HepG2 (cell line): ENCODE data around the gene E2F1. TPM values are rescaled to one million over a fixed set of nuclear protein-coding genes. Genes with fewer than 3 reads are reported as not detected.
A peak's percentile ranks its signal among the peaks of the same experiment; 100 is the strongest.

Source experiments
- CHD4 ChIP-seq: fragments of 200-600 bp; sonication (generic); IDR thresholded peaks from 2 replicates; pipeline ENCODE4 v1.7.0; 2017; ENCODE audit warnings: mild to moderate bottlenecking, low read length, borderline replicate concordance
- IRF2 ChIP-seq: IDR thresholded peaks from 2 replicates; pipeline ENCODE4 v1.6.1; 2018; ENCODE audit warnings: missing genetic modification reagents, missing compliant biosample characterization
- KDM5A ChIP-seq: fragments of 200-600 bp; sonication (generic); IDR thresholded peaks from 2 replicates; pipeline ENCODE4 v1.7.0; 2018; ENCODE audit warnings: antibody characterized with exemption, mild to moderate bottlenecking, low read length, borderline replicate concordance
- LCORL ChIP-seq, 2 experiments: fragments of 450-650 bp in 1 of 2; sonication (generic) in 1 of 2; formaldehyde crosslinking in 1 of 2; IDR thresholded peaks; 2 replicates each; pipeline versions ENCODE4 v1.5.0 to v1.6.1; 2017 to 2020; ENCODE audit warnings: antibody characterized with exemption in 1 of 2, missing genetic modification reagents in 1 of 2
- MBD4 ChIP-seq: IDR thresholded peaks from 2 replicates; pipeline ENCODE4 v1.6.1; 2012; ENCODE audit warnings: low read length, inconsistent platforms, borderline replicate concordance
- POLR2AphosphoS2 ChIP-seq: IDR thresholded peaks from 2 replicates; pipeline ENCODE4 v1.6.1; 2011; ENCODE audit warnings: low read depth, low read length, improper control_type of control experiment
- PTBP1 ChIP-seq: fragments of 200-400 bp; formaldehyde crosslinking; IDR thresholded peaks from 2 replicates; pipeline ENCODE4 v1.6.1; 2018; ENCODE audit warnings: low read length, low read depth; ENCODE audit not compliant: poor library complexity, severe bottlenecking
- REL ChIP-seq: sonication (generic); formaldehyde crosslinking; conservative IDR thresholded peaks from 2 replicates; pipeline ENCODE4 v1.8.0; 2022; ENCODE audit warnings: mild to moderate bottlenecking, missing genetic modification reagents, moderate library complexity
- RFX5 ChIP-seq: IDR thresholded peaks from 2 replicates; pipeline ENCODE4 v1.6.1; 2011; ENCODE audit warnings: low read depth, low read length, improper control_type of control experiment
- TMF1 ChIP-seq: sonication (generic); formaldehyde crosslinking; IDR thresholded peaks from 2 replicates; pipeline ENCODE4 v1.8.1; 2022; ENCODE audit warnings: low read depth, missing genetic modification reagents
- ZBTB7A ChIP-seq: sonication (generic); formaldehyde crosslinking; IDR thresholded peaks from 2 replicates; pipeline ENCODE4 v1.8.0; 2022; ENCODE audit warnings: mild to moderate bottlenecking, missing genetic modification reagents
- ZFP36L2 ChIP-seq: sonication (generic); formaldehyde crosslinking; IDR thresholded peaks from 2 replicates; pipeline ENCODE4 v1.4.0; 2020; ENCODE audit warnings: missing genetic modification reagents
- ZNF234 ChIP-seq: sonication (generic); formaldehyde crosslinking; conservative IDR thresholded peaks from 2 replicates; pipeline ENCODE4 v1.5.1; 2020; ENCODE audit warnings: mild to moderate bottlenecking, missing genetic modification reagents
- ZNF691 ChIP-seq: sonication (generic); formaldehyde crosslinking; IDR thresholded peaks from 2 replicates; pipeline ENCODE4 v1.4.0; 2020; ENCODE audit warnings: missing genetic modification reagents, low read depth, mild to moderate bottlenecking, borderline replicate concordance
- ZNF879 ChIP-seq: sonication (generic); formaldehyde crosslinking; IDR thresholded peaks from 2 replicates; pipeline ENCODE4 v1.8.1; 2023; ENCODE audit warnings: missing genetic modification reagents
- ZSCAN31 ChIP-seq: sonication (generic); formaldehyde crosslinking; IDR thresholded peaks from 2 replicates; pipeline ENCODE4 v1.5.0; 2020; ENCODE audit warnings: low read depth, mild to moderate bottlenecking, missing genetic modification reagents
- polyA plus RNA-seq, 8 experiments: library from polyadenylated mRNA; depleted of rRNA in 3 of 8; stranded (reverse) in 7 of 8; unstranded in 1 of 8; fragments of >200 nt; fragmentation: Illumina TruSeq in 4 of 8; extraction: Trizol in 4 of 8; gene quantifications; 2 replicates each; pipeline versions ENCODE4 v1.2.1 to v1.2.3, GENCODE V29; 2011 to 2016; ENCODE audit warnings: low read depth in 4 of 8, missing spikeins in 1 of 8, mixed read lengths in 1 of 8; ENCODE audit not compliant: insufficient read depth in 1 of 8
- total RNA-seq, 5 experiments: library from RNA; depleted of rRNA; stranded (reverse); fragments of >200 nt; fragmentation: Illumina TruSeq; extraction: Trizol; gene quantifications; 2 replicates each; pipeline ENCODE4 v1.2.3, GENCODE V29; 2016; ENCODE audit warnings: low read depth in 1 of 5
- TF ChIP-seq, protein P1 (sequence below), 2 experiments: sonication (generic) in 1 of 2; formaldehyde crosslinking in 1 of 2; IDR thresholded peaks; 2 replicates each; pipeline versions ENCODE4 v1.4.0 to v1.6.1; 2018 to 2020; ENCODE audit warnings: missing genetic modification reagents in 2 of 2, borderline replicate concordance in 1 of 2, low read depth in 1 of 2, mild to moderate bottlenecking in 1 of 2, missing biosample characterization in 1 of 2
- TF ChIP-seq, protein P2 (sequence below): sonication (generic); formaldehyde crosslinking; IDR thresholded peaks from 2 replicates; pipeline ENCODE4 v1.4.0; 2020; ENCODE audit warnings: missing genetic modification reagents, mild to moderate bottlenecking, borderline replicate concordance
- TF ChIP-seq, protein P3 (sequence below): sonication (generic); formaldehyde crosslinking; IDR thresholded peaks from 2 replicates; pipeline ENCODE4 v1.4.0; 2020; ENCODE audit warnings: missing genetic modification reagents

The E2F1 gene
- total and polyA plus RNA-seq, 2 of the 13 experiments (the other 11 are each of a cell fraction or from before 2014, with no cell fraction given) = 25.5 to 39.4 TPM

- TF ChIP-seq, protein P1, sequence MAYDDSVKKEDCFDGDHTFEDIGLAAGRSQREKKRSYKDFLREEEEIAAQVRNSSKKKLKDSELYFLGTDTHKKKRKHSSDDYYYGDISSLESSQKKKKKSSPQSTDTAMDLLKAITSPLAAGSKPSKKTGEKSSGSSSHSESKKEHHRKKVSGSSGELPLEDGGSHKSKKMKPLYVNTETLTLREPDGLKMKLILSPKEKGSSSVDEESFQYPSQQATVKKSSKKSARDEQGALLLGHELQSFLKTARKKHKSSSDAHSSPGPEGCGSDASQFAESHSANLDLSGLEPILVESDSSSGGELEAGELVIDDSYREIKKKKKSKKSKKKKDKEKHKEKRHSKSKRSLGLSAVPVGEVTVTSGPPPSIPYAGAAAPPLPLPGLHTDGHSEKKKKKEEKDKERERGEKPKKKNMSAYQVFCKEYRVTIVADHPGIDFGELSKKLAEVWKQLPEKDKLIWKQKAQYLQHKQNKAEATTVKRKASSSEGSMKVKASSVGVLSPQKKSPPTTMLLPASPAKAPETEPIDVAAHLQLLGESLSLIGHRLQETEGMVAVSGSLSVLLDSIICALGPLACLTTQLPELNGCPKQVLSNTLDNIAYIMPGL (CRISPR knock-in tag; IDR thresholded peaks at IDR 0.05; ENCODE audit: borderline replicate concordance in 1 of 2, low read depth in 1 of 2) = 0 out of 4 replicates have a peak, but pooled peaks of 1 of the 2 experiments have one; percentile 13
- no peak for TF ChIP-seq ZSCAN31 (CRISPR knock-in tag)
- no peak for TF ChIP-seq IRF2
- no peak for TF ChIP-seq ZBTB7A
- no peak for TF ChIP-seq LCORL (IDR thresholded peaks at IDR 0.05)
- no peak for TF ChIP-seq LCORL (CRISPR knock-in tag; IDR thresholded peaks at IDR 0.05)
- no peak for TF ChIP-seq ZFP36L2
- peak; percentile 25; the same call in 1 of the 2 replicates for TF ChIP-seq POLR2AphosphoS2
- no peak for TF ChIP-seq ZNF234 (CRISPR knock-in tag)
- TF ChIP-seq, protein P2, sequence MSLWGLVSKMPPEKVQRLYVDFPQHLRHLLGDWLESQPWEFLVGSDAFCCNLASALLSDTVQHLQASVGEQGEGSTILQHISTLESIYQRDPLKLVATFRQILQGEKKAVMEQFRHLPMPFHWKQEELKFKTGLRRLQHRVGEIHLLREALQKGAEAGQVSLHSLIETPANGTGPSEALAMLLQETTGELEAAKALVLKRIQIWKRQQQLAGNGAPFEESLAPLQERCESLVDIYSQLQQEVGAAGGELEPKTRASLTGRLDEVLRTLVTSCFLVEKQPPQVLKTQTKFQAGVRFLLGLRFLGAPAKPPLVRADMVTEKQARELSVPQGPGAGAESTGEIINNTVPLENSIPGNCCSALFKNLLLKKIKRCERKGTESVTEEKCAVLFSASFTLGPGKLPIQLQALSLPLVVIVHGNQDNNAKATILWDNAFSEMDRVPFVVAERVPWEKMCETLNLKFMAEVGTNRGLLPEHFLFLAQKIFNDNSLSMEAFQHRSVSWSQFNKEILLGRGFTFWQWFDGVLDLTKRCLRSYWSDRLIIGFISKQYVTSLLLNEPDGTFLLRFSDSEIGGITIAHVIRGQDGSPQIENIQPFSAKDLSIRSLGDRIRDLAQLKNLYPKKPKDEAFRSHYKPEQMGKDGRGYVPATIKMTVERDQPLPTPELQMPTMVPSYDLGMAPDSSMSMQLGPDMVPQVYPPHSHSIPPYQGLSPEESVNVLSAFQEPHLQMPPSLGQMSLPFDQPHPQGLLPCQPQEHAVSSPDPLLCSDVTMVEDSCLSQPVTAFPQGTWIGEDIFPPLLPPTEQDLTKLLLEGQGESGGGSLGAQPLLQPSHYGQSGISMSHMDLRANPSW = no peak
- TF ChIP-seq KDM5A = no peak
- TF ChIP-seq CHD4 = no peak
- TF ChIP-seq MBD4 = no peak
- no peak for TF ChIP-seq PTBP1
- TF ChIP-seq, protein P3, sequence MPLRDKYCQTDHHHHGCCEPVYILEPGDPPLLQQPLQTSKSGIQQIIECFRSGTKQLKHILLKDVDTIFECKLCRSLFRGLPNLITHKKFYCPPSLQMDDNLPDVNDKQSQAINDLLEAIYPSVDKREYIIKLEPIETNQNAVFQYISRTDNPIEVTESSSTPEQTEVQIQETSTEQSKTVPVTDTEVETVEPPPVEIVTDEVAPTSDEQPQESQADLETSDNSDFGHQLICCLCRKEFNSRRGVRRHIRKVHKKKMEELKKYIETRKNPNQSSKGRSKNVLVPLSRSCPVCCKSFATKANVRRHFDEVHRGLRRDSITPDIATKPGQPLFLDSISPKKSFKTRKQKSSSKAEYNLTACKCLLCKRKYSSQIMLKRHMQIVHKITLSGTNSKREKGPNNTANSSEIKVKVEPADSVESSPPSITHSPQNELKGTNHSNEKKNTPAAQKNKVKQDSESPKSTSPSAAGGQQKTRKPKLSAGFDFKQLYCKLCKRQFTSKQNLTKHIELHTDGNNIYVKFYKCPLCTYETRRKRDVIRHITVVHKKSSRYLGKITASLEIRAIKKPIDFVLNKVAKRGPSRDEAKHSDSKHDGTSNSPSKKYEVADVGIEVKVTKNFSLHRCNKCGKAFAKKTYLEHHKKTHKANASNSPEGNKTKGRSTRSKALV = no peak
- no peak for TF ChIP-seq ZNF879
- TF ChIP-seq ZNF691 = no peak
- TF ChIP-seq TMF1 = no peak
- TF ChIP-seq REL = no peak
- TF ChIP-seq RFX5 = no peak
Measured at GRCh38 chr20:33649201-33649681, 36.9 kb downstream of the E2F1 start (continued).
